Glutamatergic neuron (in vitro differentiated cells): ENCODE data around the gene YAP1. TPM values are rescaled to one million over a fixed set of nuclear protein-coding genes. Genes with fewer than 3 reads are reported as not detected.

Source experiments
- DNase-seq: peaks from one replicate; pipeline ENCODE4 v3.0.0; 2022
- H3K27ac Mint-ChIP-seq: one replicate; pipeline ENCODE4 v1.8.0; 2020; ENCODE audit warnings: mild to moderate bottlenecking, mixed read lengths, inconsistent platforms; ENCODE audit not compliant: unreplicated experiment
- H3K27me3 Mint-ChIP-seq: one replicate; pipeline ENCODE4 v1.8.0; 2020; ENCODE audit warnings: mild to moderate bottlenecking, moderate library complexity, mixed read lengths, inconsistent platforms; ENCODE audit not compliant: unreplicated experiment
- H3K36me3 Mint-ChIP-seq: one replicate; pipeline ENCODE4 v1.8.0; 2020; ENCODE audit warnings: mild to moderate bottlenecking, mixed read lengths, inconsistent platforms; ENCODE audit not compliant: unreplicated experiment
- H3K4me1 Mint-ChIP-seq: one replicate; pipeline ENCODE4 v1.8.0; 2020; ENCODE audit warnings: mild to moderate bottlenecking, low read depth, mixed read lengths, inconsistent platforms; ENCODE audit not compliant: unreplicated experiment
- H3K4me3 Mint-ChIP-seq: one replicate; pipeline ENCODE4 v1.8.0; 2020; ENCODE audit warnings: mild to moderate bottlenecking, mixed read lengths, inconsistent platforms; ENCODE audit not compliant: unreplicated experiment
- H3K9me3 Mint-ChIP-seq: one replicate; pipeline ENCODE4 v1.8.0; 2020; ENCODE audit warnings: mild to moderate bottlenecking, moderate library complexity, mixed read lengths, inconsistent platforms; ENCODE audit not compliant: unreplicated experiment
- total RNA-seq: library from RNA; stranded (reverse); fragmentation: NEBNext Ultra II Directional; extraction: Animal tissue kit (Norgen Biotek cat#: 25700); gene quantifications from one replicate; pipeline ENCODE4 v1.2.1, GENCODE V29; 2021; ENCODE audit not compliant: unreplicated experiment
- TF ChIP-seq, protein P1 (sequence below): fragments of 200-600 bp; sonication (generic); IDR thresholded peaks from one replicate; pipeline ENCODE4 v1.5.0; 2021; ENCODE audit not compliant: partially characterized antibody, unreplicated experiment

The YAP1 gene
- total RNA-seq, 1 donor from 2014 or later = 1.3 TPM

DNA sequence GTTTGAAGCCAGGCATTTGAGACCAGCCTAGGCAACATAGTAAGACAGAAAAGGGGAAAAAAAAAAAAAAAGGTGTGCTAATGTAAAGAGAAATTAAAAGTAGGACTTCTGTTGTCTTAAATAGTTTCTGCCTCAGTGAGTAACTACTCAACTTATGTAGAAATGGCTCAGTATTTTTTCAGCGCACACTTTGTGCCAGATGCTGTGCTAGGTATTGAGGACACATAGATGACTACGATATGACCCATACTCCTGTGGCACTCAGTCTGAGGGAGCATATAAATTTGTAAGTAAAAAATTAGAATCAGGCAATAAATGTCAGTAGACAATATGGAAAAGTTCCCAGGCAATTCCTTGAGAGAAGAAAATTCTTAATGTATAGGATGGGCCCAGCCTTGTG lies 93.9 kb downstream of the YAP1 start:
- Mint-ChIP-seq H3K27ac (no peak overlapping the region), H3K4me1 (no peaks in the 10 kb centered on the region)

DNA sequence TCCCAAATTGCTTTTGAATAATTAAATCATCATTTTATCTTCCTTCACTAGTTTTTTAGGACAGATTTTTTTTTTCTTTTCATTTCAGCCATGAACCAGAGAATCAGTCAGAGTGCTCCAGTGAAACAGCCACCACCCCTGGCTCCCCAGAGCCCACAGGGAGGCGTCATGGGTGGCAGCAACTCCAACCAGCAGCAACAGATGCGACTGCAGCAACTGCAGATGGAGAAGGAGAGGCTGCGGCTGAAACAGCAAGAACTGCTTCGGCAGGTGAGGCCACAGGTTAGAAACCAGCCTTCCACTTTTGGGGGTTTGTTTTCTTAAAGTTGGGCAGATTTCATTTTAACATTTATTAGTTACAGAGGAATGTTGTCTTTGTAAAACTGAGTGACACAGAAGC lies 95.6 kb downstream of the YAP1 start:
- no peaks in the 10 kb centered on the region for H3K9me3 Mint-ChIP-seq
- H3K4me1 Mint-ChIP-seq = no peaks in the 10 kb centered on the region
- TF ChIP-seq, protein P1, sequence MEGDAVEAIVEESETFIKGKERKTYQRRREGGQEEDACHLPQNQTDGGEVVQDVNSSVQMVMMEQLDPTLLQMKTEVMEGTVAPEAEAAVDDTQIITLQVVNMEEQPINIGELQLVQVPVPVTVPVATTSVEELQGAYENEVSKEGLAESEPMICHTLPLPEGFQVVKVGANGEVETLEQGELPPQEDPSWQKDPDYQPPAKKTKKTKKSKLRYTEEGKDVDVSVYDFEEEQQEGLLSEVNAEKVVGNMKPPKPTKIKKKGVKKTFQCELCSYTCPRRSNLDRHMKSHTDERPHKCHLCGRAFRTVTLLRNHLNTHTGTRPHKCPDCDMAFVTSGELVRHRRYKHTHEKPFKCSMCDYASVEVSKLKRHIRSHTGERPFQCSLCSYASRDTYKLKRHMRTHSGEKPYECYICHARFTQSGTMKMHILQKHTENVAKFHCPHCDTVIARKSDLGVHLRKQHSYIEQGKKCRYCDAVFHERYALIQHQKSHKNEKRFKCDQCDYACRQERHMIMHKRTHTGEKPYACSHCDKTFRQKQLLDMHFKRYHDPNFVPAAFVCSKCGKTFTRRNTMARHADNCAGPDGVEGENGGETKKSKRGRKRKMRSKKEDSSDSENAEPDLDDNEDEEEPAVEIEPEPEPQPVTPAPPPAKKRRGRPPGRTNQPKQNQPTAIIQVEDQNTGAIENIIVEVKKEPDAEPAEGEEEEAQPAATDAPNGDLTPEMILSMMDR = no peak
- H3K36me3 Mint-ChIP-seq = no peaks in the 10 kb centered on the region
- H3K27ac Mint-ChIP-seq = no peak overlapping the region
- DNase-seq = no peak
- H3K27me3 Mint-ChIP-seq = no peaks in the 10 kb centered on the region
- no peak overlapping the region for H3K4me3 Mint-ChIP-seq

More for the DNA sequence above, 93.9 kb downstream of the YAP1 start:
- H3K36me3 Mint-ChIP-seq = no peaks in the 10 kb centered on the region
- no peaks in the 10 kb centered on the region for H3K27me3 Mint-ChIP-seq
- H3K9me3 Mint-ChIP-seq = no peaks in the 10 kb centered on the region
- DNase-seq = no peak
- TF ChIP-seq, protein P1 = no peak
- H3K4me3 Mint-ChIP-seq = no peak overlapping the region

DNA sequence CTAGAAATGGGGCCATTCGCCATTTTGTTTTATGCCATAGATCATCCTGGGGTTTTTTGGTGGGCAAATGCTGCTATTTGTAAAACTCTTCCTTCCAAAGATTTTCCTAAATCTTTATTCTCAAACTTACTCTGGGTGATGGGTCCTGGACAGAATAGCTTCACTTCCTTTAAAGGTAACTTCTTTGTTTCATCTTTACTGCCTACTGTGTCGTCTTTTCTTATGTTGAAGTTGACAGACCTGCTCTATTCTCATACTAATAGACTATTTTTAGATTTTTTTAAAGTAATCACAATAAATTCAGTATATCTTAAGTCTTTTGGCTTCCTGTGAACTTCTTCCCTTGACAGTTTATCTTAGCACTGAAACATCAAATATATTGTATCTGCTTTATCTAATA lies 98.6 kb downstream of the YAP1 start:
- Mint-ChIP-seq H3K4me3 (no peak overlapping the region), H3K9me3 (no peaks in the 10 kb centered on the region), H3K36me3 (no peaks in the 10 kb centered on the region), H3K4me1 (no peaks in the 10 kb centered on the region), H3K27ac (no peak overlapping the region), H3K27me3 (no peaks in the 10 kb centered on the region)
- no peak for DNase-seq
- TF ChIP-seq, protein P1 = no peak

DNA sequence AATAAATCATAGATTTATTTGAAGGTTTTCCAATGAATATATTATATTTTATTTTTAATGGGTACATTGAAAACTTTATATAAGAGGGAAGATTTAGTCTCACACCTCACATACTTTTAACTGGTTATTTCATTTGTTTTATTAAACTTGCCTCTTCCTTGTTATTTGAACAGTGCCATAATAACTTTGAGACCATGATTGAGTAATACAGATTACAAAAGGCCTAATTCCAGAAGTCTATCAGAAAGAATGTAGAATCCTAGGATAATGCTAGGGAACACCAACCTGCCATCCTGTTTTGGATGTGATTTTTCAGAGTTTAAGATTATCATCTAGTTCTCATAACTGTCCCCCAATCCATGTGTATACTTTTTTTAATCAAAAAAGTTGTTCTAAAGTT lies 104.4 kb downstream of the YAP1 start:
- no peaks in the 10 kb centered on the region for H3K27me3 Mint-ChIP-seq
- no peak for DNase-seq
- no peaks in the 10 kb centered on the region for H3K36me3 Mint-ChIP-seq
- no peaks in the 10 kb centered on the region for H3K9me3 Mint-ChIP-seq
- no peak overlapping the region for H3K4me3 Mint-ChIP-seq
- no peak overlapping the region for H3K27ac Mint-ChIP-seq
- no peaks in the 10 kb centered on the region for H3K4me1 Mint-ChIP-seq
- TF ChIP-seq, protein P1 = no peak

DNA sequence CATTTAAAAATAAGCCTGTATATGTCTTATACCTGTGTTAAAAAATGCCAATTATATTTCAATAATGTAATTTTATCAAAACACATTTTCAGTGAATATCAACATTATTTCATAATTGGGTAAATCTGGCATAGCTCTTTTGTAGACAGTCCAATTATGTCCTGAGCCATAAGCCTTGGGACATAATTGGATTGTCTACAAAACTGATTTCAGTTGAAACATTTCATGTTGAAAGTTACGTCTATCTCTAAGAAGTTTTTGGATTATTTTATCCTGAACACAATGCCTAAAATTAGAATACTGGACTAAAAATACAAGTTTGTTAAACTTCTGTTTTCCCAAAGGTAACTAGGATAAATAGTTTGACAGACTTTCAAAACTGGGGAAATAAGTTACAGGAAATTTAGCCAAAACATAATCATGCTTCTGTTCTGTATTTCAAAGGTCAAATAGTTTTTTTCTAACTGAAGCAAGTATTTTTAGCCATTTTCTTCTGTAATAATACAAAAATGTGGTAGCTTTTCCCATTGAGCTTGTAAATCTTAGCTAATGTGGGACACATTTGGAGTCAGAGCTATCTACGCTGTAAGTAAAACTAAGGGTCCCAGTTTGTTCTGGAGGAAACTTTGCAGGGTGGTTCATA lies 106.3 kb downstream of the YAP1 start:
- H3K27ac Mint-ChIP-seq = no peak overlapping the region
- H3K9me3 Mint-ChIP-seq = no peaks in the 10 kb centered on the region
- H3K27me3 Mint-ChIP-seq = no peaks in the 10 kb centered on the region
- H3K36me3 Mint-ChIP-seq = no peaks in the 10 kb centered on the region
- no peak for DNase-seq
- TF ChIP-seq, protein P1 = no peak
- no peak overlapping the region for H3K4me3 Mint-ChIP-seq
- no peaks in the 10 kb centered on the region for H3K4me1 Mint-ChIP-seq
